ENCODE data around the gene NUAK1.

Gene NUAK1

DNA sequence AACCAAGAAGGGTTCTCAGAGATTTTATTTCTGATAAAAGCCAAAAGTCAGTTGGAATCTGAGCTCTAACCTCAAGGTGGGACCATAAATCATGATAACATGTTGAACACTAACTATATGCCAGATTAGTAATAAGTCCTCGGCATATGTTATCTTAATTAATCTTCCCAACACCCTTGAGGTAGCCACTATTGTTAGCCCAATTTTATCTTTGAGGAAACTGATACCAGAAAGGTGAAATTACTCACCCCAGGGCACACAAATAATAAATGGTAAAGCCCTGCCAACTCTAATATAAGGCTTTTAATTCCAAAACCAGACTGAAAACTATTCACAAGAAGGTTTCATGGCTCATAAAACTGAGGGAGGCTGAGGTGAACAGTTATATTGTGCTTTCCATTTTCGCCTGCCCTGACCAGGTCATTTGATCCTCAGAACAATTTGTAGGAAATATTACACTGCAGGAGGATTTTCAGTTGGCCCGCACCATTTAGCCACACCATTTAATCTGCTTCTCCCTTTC, 16.1 kb upstream of the NUAK1 start:
- DNase-seq: no peak
- Histone ChIP-seq H3K4me3 (ENCODE audit: low read depth, low read length) (no peak overlapping the region), H3K36me3 (no peaks in the 10 kb centered on the region), H3K27ac (no peak overlapping the region), H3K9me3 (ENCODE audit: severe bottlenecking) (no peaks in the 10 kb centered on the region), H3K27me3 (ENCODE audit: insufficient read depth, low read depth, severe bottlenecking) (no peaks in the 10 kb centered on the region)
- TF ChIP-seq, protein P1, sequence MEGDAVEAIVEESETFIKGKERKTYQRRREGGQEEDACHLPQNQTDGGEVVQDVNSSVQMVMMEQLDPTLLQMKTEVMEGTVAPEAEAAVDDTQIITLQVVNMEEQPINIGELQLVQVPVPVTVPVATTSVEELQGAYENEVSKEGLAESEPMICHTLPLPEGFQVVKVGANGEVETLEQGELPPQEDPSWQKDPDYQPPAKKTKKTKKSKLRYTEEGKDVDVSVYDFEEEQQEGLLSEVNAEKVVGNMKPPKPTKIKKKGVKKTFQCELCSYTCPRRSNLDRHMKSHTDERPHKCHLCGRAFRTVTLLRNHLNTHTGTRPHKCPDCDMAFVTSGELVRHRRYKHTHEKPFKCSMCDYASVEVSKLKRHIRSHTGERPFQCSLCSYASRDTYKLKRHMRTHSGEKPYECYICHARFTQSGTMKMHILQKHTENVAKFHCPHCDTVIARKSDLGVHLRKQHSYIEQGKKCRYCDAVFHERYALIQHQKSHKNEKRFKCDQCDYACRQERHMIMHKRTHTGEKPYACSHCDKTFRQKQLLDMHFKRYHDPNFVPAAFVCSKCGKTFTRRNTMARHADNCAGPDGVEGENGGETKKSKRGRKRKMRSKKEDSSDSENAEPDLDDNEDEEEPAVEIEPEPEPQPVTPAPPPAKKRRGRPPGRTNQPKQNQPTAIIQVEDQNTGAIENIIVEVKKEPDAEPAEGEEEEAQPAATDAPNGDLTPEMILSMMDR (IDR thresholded peaks at IDR 0.05; ENCODE audit: low read depth, low read length): no peak

DNA sequence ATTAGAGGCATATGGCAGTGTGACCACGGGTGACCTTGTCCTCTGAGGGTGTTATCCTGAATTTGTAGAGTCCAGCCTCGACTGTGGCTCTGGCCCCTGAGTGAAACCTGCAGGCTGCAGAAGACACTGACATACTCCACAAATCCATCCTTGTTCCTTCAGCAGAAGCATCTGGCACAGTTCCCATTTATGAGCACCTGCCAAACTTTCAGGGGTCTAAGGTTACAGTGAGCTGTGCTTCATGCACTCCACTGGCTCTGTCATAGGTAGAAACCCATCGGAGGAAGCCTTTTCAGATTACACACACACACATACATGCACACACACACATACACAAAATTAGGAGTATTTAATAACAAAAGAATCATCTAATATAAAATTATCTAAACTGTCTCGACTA, 13.6 kb upstream of the NUAK1 start:
- DNase-seq: no peak
- H3K36me3 ChIP-seq: no peaks in the 10 kb centered on the region
- no peaks in the 10 kb centered on the region for H3K27me3 ChIP-seq (ENCODE audit: insufficient read depth, low read depth, severe bottlenecking)
- TF ChIP-seq, protein P1 (IDR thresholded peaks at IDR 0.05; ENCODE audit: low read depth, low read length): no peak
- no peak overlapping the region for H3K4me3 ChIP-seq (ENCODE audit: low read depth, low read length)
- no peak overlapping the region for H3K27ac ChIP-seq
- no peaks in the 10 kb centered on the region for H3K9me3 ChIP-seq (ENCODE audit: severe bottlenecking)

DNA sequence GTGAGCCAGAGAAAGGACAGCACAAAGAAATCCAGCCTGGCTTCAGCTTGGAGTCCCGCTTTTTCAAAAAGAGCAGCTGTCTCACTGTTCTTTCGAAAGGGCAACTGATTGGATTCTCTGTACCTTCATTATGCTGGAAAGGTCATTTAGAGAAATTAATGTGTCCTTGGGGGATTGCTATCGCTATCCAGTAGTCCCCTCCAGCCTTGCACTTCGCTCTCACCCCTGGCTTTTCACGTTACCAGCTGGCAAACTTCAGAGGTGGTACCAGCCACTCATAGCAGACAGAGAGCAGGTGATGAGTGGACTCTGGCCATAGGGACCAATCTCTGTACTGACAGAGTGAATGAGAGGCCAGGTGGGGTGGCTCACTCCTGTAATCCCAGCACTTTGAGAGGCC, 11.8 kb upstream of the NUAK1 start:
- H3K27me3 ChIP-seq (ENCODE audit: insufficient read depth, low read depth, severe bottlenecking): no peaks in the 10 kb centered on the region
- no peak overlapping the region for H3K27ac ChIP-seq
- no peaks in the 10 kb centered on the region for H3K36me3 ChIP-seq
- no peaks in the 10 kb centered on the region for H3K9me3 ChIP-seq (ENCODE audit: severe bottlenecking)
- H3K4me3 ChIP-seq (ENCODE audit: low read depth, low read length): no peak overlapping the region
- DNase-seq: no peak
- TF ChIP-seq, protein P1 (IDR thresholded peaks at IDR 0.05; ENCODE audit: low read depth, low read length): no peak

DNA sequence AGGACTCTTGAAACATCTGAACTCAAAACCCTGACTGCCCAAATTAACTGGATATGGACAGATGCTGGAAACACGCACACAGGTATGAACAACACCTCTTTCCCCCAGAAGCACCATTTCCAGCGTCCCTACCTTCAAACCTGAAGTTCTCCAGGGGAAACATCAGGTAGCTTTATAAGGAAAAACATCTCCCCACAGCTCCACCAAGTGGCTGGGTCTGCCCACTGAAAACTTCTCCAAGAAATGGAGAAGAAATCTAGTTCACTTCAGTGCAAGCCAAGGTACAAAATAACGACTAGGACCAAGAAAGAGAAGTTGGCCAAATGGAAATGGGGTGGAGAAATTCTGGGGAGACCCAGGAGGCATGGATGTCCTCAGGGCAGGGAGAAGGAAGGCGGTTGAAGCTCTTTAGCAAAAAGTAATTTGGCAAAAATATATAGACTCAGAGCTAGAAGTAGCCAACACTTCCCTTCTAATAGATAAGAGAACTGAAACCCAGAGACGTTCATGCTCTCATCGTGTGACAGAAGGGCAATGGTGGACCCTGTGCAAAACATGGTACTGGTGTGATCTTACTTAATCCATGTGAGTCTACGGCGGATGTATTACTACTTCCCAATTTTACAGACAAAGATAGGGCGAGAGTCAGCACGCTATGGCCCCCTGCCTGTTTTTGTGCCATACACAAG, 10.5 kb upstream of the NUAK1 start:
- peak; percentile 40 for DNase-seq
- Histone ChIP-seq H3K9me3 (ENCODE audit: severe bottlenecking) (no peaks in the 10 kb centered on the region), H3K27me3 (ENCODE audit: insufficient read depth, low read depth, severe bottlenecking) (no peaks in the 10 kb centered on the region), H3K36me3 (no peaks in the 10 kb centered on the region), H3K27ac (no peak overlapping the region), H3K4me3 (ENCODE audit: low read depth, low read length) (no peak overlapping the region)
- TF ChIP-seq, protein P1 (IDR thresholded peaks at IDR 0.05; ENCODE audit: low read depth, low read length): peak; percentile 64

DNA sequence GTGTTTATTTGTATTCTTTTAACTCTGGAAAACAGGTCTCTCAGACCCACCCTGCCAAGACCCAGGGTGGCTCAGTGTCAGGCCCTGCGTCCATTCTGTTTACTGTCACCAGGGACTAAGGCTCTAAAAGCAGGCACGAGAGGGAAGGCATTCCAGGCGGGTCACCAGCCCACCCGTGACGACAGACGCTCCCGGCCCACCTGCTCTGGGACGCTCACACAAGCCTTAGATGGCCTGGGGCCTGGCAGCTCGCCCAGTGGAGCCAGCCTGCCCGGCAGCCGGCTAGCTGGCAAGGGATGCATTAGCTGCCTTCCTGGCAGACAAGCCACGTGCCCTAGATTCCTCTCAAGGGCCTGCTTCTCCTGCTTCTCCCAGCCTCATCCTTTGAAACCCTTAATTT, 9.2 kb upstream of the NUAK1 start:
- Histone ChIP-seq H3K36me3 (no peaks in the 10 kb centered on the region), H3K4me3 (ENCODE audit: low read depth, low read length) (no peak overlapping the region), H3K9me3 (ENCODE audit: severe bottlenecking) (no peaks in the 10 kb centered on the region), H3K27me3 (ENCODE audit: insufficient read depth, low read depth, severe bottlenecking) (no peaks in the 10 kb centered on the region), H3K27ac (no peak overlapping the region)
- TF ChIP-seq, protein P1 (IDR thresholded peaks at IDR 0.05; ENCODE audit: low read depth, low read length): no peak
- no peak for DNase-seq

DNA sequence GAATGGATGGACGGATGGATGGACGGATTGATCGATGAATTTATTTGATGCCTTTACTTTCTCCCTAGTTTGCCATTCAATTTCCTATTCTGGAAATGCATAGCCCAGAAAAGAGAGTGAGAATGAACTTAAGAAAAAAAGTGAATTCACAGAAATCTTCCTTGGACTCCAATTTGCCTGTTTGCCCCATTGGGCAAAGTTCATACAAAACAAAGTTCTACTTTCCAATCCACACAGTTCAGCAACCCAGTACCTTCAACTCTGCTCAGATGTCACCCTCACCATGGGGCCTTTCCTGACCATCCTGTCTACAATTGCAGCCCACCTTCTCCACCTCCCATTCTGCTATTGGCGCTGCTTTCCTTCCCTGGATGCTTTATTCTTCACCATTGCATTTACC, 8.2 kb upstream of the NUAK1 start:
- Histone ChIP-seq H3K9me3 (ENCODE audit: severe bottlenecking) (no peaks in the 10 kb centered on the region), H3K36me3 (no peaks in the 10 kb centered on the region), H3K27me3 (ENCODE audit: insufficient read depth, low read depth, severe bottlenecking) (no peaks in the 10 kb centered on the region), H3K27ac (no peak overlapping the region), H3K4me3 (ENCODE audit: low read depth, low read length) (no peak overlapping the region)
- TF ChIP-seq, protein P1 (IDR thresholded peaks at IDR 0.05; ENCODE audit: low read depth, low read length): no peak
- DNase-seq: no peak

All from WERI-Rb-1 (cell line).